ENCODE data around the gene GTF2F1. TPM values are rescaled to one million over a fixed set of nuclear protein-coding genes. Genes with fewer than 3 reads are reported as not detected.
"Not testable (repeated sequence)": the region's sequence is repeated elsewhere in the genome, so short reads cannot be mapped to it uniquely, and the experiment has no call there.

Gene GTF2F1
- total RNA-seq, 1 donor from 2014 or later: 65.9 TPM

- Mint-ChIP-seq H3K4me3 (no peak overlapping the region), H3K27me3 (ENCODE audit: low read depth) (no peaks in the 10 kb centered on the region), H3K27ac (ENCODE audit: unreplicated experiment) (no peak overlapping the region), H3K36me3 (ENCODE audit: low read depth) (no peaks in the 10 kb centered on the region), H3K9me3 (no peaks in the 10 kb centered on the region), H3K4me1 (no peaks in the 10 kb centered on the region)
- DNase-seq (ENCODE audit: low read depth, low spot score): no peak
- no peak for TF ChIP-seq CTCF (conservative IDR thresholded peaks at IDR 0.05)
Measured at GRCh38 chr19:6409346-6409745, 16.4 kb upstream of the GTF2F1 start.

- no peak for TF ChIP-seq CTCF (conservative IDR thresholded peaks at IDR 0.05)
- Mint-ChIP-seq H3K27ac (ENCODE audit: unreplicated experiment) (no peak overlapping the region), H3K4me1 (peaks cover 21% of the 10 kb centered on the region), H3K4me3 (no peak overlapping the region), H3K27me3 (ENCODE audit: low read depth) (no peaks in the 10 kb centered on the region), H3K36me3 (ENCODE audit: low read depth) (no peaks in the 10 kb centered on the region), H3K9me3 (no peaks in the 10 kb centered on the region)
- no peak for DNase-seq (ENCODE audit: low read depth, low spot score)
Measured at GRCh38 chr19:6406401-6406800, 13.4 kb upstream of the GTF2F1 start.

GRCh38 chr19:6402837-6403608 is 10.1 kb upstream of the GTF2F1 start:
- DNase-seq (ENCODE audit: low read depth, low spot score): peak; percentile 53
- Mint-ChIP-seq H3K27ac (ENCODE audit: unreplicated experiment) (peak overlapping the region; percentile 96), H3K4me3 (peak overlapping the region; percentile 81), H3K4me1 (peaks cover 21% of the 10 kb centered on the region), H3K27me3 (ENCODE audit: low read depth) (no peaks in the 10 kb centered on the region), H3K9me3 (no peaks in the 10 kb centered on the region), H3K36me3 (ENCODE audit: low read depth) (no peaks in the 10 kb centered on the region)
- TF ChIP-seq CTCF (conservative IDR thresholded peaks at IDR 0.05): no peak

- Mint-ChIP-seq H3K27me3 (ENCODE audit: low read depth) (no peaks in the 10 kb centered on the region), H3K36me3 (ENCODE audit: low read depth) (no peaks in the 10 kb centered on the region), H3K9me3 (no peaks in the 10 kb centered on the region), H3K4me3 (peak overlapping the region; percentile 72), H3K27ac (ENCODE audit: unreplicated experiment) (peak overlapping the region; percentile 95), H3K4me1 (peaks cover 21% of the 10 kb centered on the region)
- TF ChIP-seq CTCF (conservative IDR thresholded peaks at IDR 0.05): no peak
- DNase-seq (ENCODE audit: low read depth, low spot score): no peak
Measured at GRCh38 chr19:6402058-6402457, 9.1 kb upstream of the GTF2F1 start.

- not testable (repeated sequence) for H3K4me3 Mint-ChIP-seq; H3K27me3 Mint-ChIP-seq (ENCODE audit: low read depth); H3K27ac Mint-ChIP-seq (ENCODE audit: unreplicated experiment); DNase-seq (ENCODE audit: low read depth, low spot score); H3K9me3 Mint-ChIP-seq; H3K36me3 Mint-ChIP-seq (ENCODE audit: low read depth)
- H3K4me1 Mint-ChIP-seq: peaks cover 21% of the 10 kb centered on the region
Measured at GRCh38 chr19:6400062-6400944, 7.3 kb upstream of the GTF2F1 start.

- H3K36me3 Mint-ChIP-seq (ENCODE audit: low read depth): peaks cover 2% of the 10 kb centered on the region
- H3K4me3 Mint-ChIP-seq: no peak overlapping the region
- no peak for DNase-seq (ENCODE audit: low read depth, low spot score)
- no peaks in the 10 kb centered on the region for H3K27me3 Mint-ChIP-seq (ENCODE audit: low read depth)
- TF ChIP-seq CTCF (conservative IDR thresholded peaks at IDR 0.05): no peak
- H3K9me3 Mint-ChIP-seq: no peaks in the 10 kb centered on the region
- H3K4me1 Mint-ChIP-seq: peaks cover 26% of the 10 kb centered on the region
- H3K27ac Mint-ChIP-seq (ENCODE audit: unreplicated experiment): no peak overlapping the region
Measured at GRCh38 chr19:6396305-6396704, 3.3 kb upstream of the GTF2F1 start.
